MM.1S (cell line): ENCODE results near the gene SLC35F1.

Source experiments
- EZH2 ChIP-seq: fragments of 300-600 bp; sonication (generic); optimal IDR thresholded peaks from 2 replicates; pipeline ENCODE3; 2017; ENCODE audit warnings: low read depth, mild to moderate bottlenecking, antibody characterized with exemption, low read length, mixed read lengths
- EZH2phosphoT487 ChIP-seq: fragments of 300-600 bp; sonication (generic); IDR thresholded peaks from 2 replicates; pipeline ENCODE4 v1.6.1; 2018; ENCODE audit warnings: antibody characterized with exemption, low read length
- TF ChIP-seq, protein P1 (sequence below): fragments of 300-600 bp; sonication (generic); IDR thresholded peaks from 2 replicates; pipeline ENCODE4 v1.5.1; 2016; ENCODE audit warnings: antibody characterized with exemption, low read length, mixed read lengths

DNA sequence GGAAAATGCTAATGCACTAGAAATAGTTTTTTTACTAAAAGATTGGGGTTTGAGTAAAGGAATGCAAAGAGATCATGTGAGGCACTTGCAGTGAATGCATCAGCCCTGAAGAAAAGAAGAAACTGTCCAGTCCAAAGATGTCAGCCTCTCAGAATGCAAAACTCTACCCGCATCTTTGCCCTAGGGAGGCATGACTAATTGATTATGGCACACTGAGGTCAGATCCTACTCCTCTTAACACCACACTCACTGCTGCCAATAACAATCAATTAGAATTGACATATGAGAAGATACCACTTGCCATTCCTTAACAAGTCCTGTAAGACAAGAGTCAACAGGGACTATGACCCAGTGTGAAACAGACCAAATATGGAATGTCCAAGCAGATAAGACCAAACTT, 378.7 kb downstream of the SLC35F1 start:
- no peak for TF ChIP-seq EZH2
- TF ChIP-seq, protein P1, sequence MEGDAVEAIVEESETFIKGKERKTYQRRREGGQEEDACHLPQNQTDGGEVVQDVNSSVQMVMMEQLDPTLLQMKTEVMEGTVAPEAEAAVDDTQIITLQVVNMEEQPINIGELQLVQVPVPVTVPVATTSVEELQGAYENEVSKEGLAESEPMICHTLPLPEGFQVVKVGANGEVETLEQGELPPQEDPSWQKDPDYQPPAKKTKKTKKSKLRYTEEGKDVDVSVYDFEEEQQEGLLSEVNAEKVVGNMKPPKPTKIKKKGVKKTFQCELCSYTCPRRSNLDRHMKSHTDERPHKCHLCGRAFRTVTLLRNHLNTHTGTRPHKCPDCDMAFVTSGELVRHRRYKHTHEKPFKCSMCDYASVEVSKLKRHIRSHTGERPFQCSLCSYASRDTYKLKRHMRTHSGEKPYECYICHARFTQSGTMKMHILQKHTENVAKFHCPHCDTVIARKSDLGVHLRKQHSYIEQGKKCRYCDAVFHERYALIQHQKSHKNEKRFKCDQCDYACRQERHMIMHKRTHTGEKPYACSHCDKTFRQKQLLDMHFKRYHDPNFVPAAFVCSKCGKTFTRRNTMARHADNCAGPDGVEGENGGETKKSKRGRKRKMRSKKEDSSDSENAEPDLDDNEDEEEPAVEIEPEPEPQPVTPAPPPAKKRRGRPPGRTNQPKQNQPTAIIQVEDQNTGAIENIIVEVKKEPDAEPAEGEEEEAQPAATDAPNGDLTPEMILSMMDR, result no peak
- no peak for TF ChIP-seq EZH2phosphoT487
